Heart left ventricle (tissue), 13 donors: Measurements from ENCODE around the gene ABTB2.

ENCODE experiments used
- CTCF ChIP-seq, 12 donors: fragments of 200-600 bp; sonication (generic) in 4 of 12; IDR thresholded peaks; one replicate each; pipeline versions ENCODE4 v1.5.0 to v1.8.0; 2018 to 2022; ENCODE audit warnings: antibody characterized with exemption in 12 of 12, mild to moderate bottlenecking in 5 of 12
- POLR2A ChIP-seq, 2 donors: fragments of 450-650 bp; IDR thresholded peaks; one replicate each; pipeline ENCODE4 v1.6.1; 2017; ENCODE audit warnings: antibody characterized with exemption in 2 of 2, mild to moderate bottlenecking in 2 of 2, moderate library complexity in 2 of 2
- donor health status: ischemic (EF 13 %, LVEDD 7.1; RV severe dilation, severe dysfunction).
- donor health status: DM: no; HTN: yes; CAD: no.
- donor health status: DM: no; HTN: no; CAD: no.
- donor health status: ischemic (EF 25% LVEDD 6.9; RV normal size, moderate dysfunction).
- donor health status: ischemic (EF 25% LVEDD 5.7; RV mildly dilated, moderate dysfunction).
- donor health status: ischemic (EF 35%, LVEDD 5.7; RV mildly dilated, moderate dysfunction).
- donor health status: nonischemic (EF 11% LVEDD 7.7; RV severe dilation, severe dysfunction).
- donor health status: DM: yes; HTN: yes; CAD: no.
- donor health status: PGD.
- donor health status: ischemic (EF 29% LVEDD 5.4; RV normal size, mild dysfunction).
- donor health status: nonischemic (EF 23%, LVEDD 6.1; RV moderate dilation, normal function).

- TF ChIP-seq CTCF (IDR thresholded peaks at IDR 0.05): no peak
- no peak for TF ChIP-seq POLR2A (IDR thresholded peaks at IDR 0.05)
Observed at GRCh38 chr11:34222030-34222429, 135.8 kb downstream of the ABTB2 start.
